Gastrocnemius medialis (tissue), 4 donors: ENCODE data around the gene CHDH.

ENCODE experiments used
- CTCF ChIP-seq, 5 experiments: fragments of 450-650 bp in 3 of 5; fragments of 200-600 bp in 2 of 5; sonication (generic) in 2 of 5; IDR thresholded peaks in 4 of 5; conservative IDR thresholded peaks in 1 of 5; 1 replicate in 4 of 5; 2 replicates in 1 of 5; pipeline ENCODE4 v1.5.1; 2016 to 2019; ENCODE audit warnings: antibody characterized with exemption in 5 of 5, mild to moderate bottlenecking in 3 of 5, moderate library complexity in 3 of 5
- POLR2A ChIP-seq, 2 donors: fragments of 450-650 bp; IDR thresholded peaks; one replicate each; pipeline ENCODE4 v1.6.1; 2017; ENCODE audit warnings: antibody characterized with exemption in 2 of 2, mild to moderate bottlenecking in 2 of 2, moderate library complexity in 2 of 2

DNA sequence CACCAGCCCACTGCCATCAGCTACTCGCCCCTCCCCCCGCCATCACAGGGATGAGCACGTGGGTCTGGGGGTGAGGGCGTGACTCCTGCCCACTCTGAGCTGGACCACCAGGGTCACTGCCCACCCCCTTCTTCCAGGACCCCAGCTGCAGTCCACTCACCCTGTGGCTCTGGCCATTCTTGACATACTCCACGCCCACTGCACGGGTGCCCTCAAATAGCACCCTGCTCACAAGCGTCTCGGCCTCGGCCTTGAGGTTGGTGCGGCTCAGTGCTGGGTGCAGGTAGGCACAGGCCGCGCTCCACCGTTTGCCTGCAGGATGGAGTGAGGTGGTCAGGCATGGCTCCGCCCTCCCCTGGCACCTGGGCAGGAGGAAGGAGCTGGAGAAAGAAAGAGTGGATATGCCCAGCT, 23.9 kb downstream of the CHDH start:
- TF ChIP-seq CTCF (IDR thresholded peaks at IDR 0.05 in 4 of 5, conservative IDR thresholded peaks at IDR 0.05 in 1 of 5) (no peak), POLR2A (IDR thresholded peaks at IDR 0.05) (no peak)
